Naive thymus-derived CD4-positive, alpha-beta T cell (primary cell): ENCODE results near the gene PTBP3. TPM values are rescaled to one million over a fixed set of nuclear protein-coding genes. Genes with fewer than 3 reads are reported as not detected.

Experiments
- ATAC-seq: fragments of 150-1000 bp; cut with Tn5 transposase; 2 replicates; pipeline ENCODE4 v1.10.0; 2021; ENCODE audit warnings: mild to moderate bottlenecking, moderate library complexity
- CTCF ChIA-PET: fragments of 350-600 bp; sonication (Branson Sonifier 250); formaldehyde crosslinking; loops from one replicate; lab custom pipeline; 2021; ENCODE audit warnings: antibody characterized with exemption; lab: Charles Lee
- POLR2A ChIA-PET: fragments of 350-600 bp; sonication (Branson Sonifier 250); formaldehyde crosslinking; loops from one replicate; lab custom pipeline; 2021; ENCODE audit warnings: antibody characterized with exemption, inconsistent platforms; lab: Charles Lee
- DNase-seq, 9 donors: peaks; one replicate each; pipeline versions ENCODE4 v3.0.0 to v3.0.0-alpha.2; 2020 to 2022; ENCODE audit warnings: mixed read lengths in 1 of 9
- H3K27ac ChIP-seq: one replicate; pipeline ENCODE4 v1.7.0; 2013; ENCODE audit warnings: mild to moderate bottlenecking, low read depth, low read length, moderate library complexity
- H3K27me3 ChIP-seq, 2 donors: one replicate each; pipeline ENCODE4 v1.7.0; 2013; ENCODE audit warnings: low read length in 2 of 2, mild to moderate bottlenecking in 2 of 2, moderate library complexity in 2 of 2; ENCODE audit not compliant: control insufficient read depth in 2 of 2, insufficient read depth in 2 of 2
- H3K36me3 ChIP-seq, 3 experiments: 1 replicate in 2 of 3; 2 replicates in 1 of 3; pipeline ENCODE4 v1.7.0; 2013; ENCODE audit warnings: low read length in 3 of 3, mild to moderate bottlenecking in 3 of 3, moderate library complexity in 1 of 3; ENCODE audit not compliant: insufficient read depth in 3 of 3, control insufficient read depth in 2 of 3
- H3K4me1 ChIP-seq, 2 donors: one replicate each; pipeline ENCODE4 v1.7.0; 2013; ENCODE audit warnings: low read length in 2 of 2, mild to moderate bottlenecking in 2 of 2, moderate library complexity in 1 of 2; ENCODE audit not compliant: control insufficient read depth in 2 of 2, insufficient read depth in 2 of 2
- H3K4me3 ChIP-seq: 2 replicates; pipeline ENCODE4 v1.7.0; 2013; ENCODE audit warnings: mild to moderate bottlenecking, low read length
- H3K9me3 ChIP-seq, 3 experiments: 1 replicate in 2 of 3; 2 replicates in 1 of 3; pipeline ENCODE4 v1.7.0; 2013; ENCODE audit warnings: low read length in 3 of 3; ENCODE audit not compliant: control insufficient read depth in 2 of 3
- H3K27ac Mint-ChIP-seq, 9 donors: one replicate each; pipeline ENCODE4 v1.8.0; 2020 to 2022; ENCODE audit warnings: mixed read lengths in 9 of 9, mild to moderate bottlenecking in 8 of 9, moderate library complexity in 5 of 9, inconsistent platforms in 2 of 9
- H3K27me3 Mint-ChIP-seq, 5 donors: one replicate each; pipeline ENCODE4 v1.8.0; 2021 to 2022; ENCODE audit warnings: mixed read lengths in 5 of 5, mild to moderate bottlenecking in 1 of 5
- H3K36me3 Mint-ChIP-seq, 5 donors: one replicate each; pipeline ENCODE4 v1.8.0; 2020 to 2022; ENCODE audit warnings: mixed read lengths in 5 of 5, mild to moderate bottlenecking in 3 of 5, inconsistent platforms in 1 of 5
- H3K4me1 Mint-ChIP-seq, 7 donors: one replicate each; pipeline ENCODE4 v1.8.0; 2020 to 2022; ENCODE audit warnings: mixed read lengths in 7 of 7, mild to moderate bottlenecking in 3 of 7, inconsistent platforms in 1 of 7
- H3K4me3 Mint-ChIP-seq, 10 donors: one replicate each; pipeline ENCODE4 v1.8.0; 2020 to 2022; ENCODE audit warnings: mild to moderate bottlenecking in 10 of 10, mixed read lengths in 10 of 10, moderate library complexity in 6 of 10, inconsistent platforms in 2 of 10
- H3K9me3 Mint-ChIP-seq, 11 donors: one replicate each; pipeline ENCODE4 v1.8.0; 2020 to 2022; ENCODE audit warnings: mixed read lengths in 11 of 11, mild to moderate bottlenecking in 4 of 11, inconsistent platforms in 1 of 11, moderate library complexity in 1 of 11
- intact Hi-C, 2 donors: fragments of 100-400 bp; cut with micrococcal nuclease; formaldehyde crosslinking; loops; one replicate each; pipeline ENCODE4 v1.15.1; 2023
- polyA plus RNA-seq, 2 donors: library from polyadenylated mRNA; unstranded; fragments of 300-500 nt; fragmentation: Illumina TruSeq; gene quantifications; one replicate each; pipeline ENCODE4 v1.2.3, GENCODE V29; 2021
- total RNA-seq, 6 experiments: library from RNA in 5 of 6; stranded (reverse) in 5 of 6; gene quantifications; 1 replicate in 5 of 6; 2 replicates in 1 of 6; pipeline ENCODE4 v1.2.3 and lab custom pipeline; 2021 to 2026

Gene PTBP3
- total and polyA plus RNA-seq, 7 experiments from 2014 or later = 28.8 to 148 (median 117) TPM

DNA sequence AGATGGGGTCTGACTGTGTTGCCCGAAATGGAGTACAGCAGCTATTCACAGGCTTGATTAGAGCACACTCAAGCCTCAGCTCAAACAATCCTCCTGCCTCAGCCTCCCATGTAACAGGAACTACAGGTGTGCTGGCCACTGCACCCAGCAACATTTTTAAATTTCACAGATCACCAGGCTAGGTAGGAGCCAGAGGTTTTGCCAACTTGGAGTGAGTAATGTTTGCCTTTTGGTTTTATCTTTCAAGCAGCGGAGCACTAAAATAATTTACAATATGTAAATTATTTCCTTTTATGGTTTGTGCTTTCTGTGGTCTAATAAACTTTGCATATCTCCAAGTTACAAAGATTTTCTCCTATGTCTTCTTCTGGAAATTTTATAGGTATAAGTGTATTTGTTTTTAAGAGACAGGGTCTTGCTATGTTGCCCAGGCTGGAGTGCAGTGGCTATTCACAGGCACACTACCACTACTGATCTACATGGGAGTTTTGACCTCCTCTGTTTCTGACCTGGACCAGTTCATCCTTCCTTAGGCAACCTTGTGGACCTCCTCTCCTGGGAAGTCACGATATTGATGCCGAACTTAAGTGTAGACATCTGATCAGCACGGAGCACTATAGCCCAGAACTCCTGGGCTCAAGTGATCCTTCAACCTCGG, 91.1 kb downstream of the PTBP3 start:
- H3K27ac Mint-ChIP-seq = no peak overlapping the region
- no peaks in the 10 kb centered on the region for H3K4me1 ChIP-seq
- peaks cover 0 to 14% (median 0%) of the 10 kb centered on the region in 11 donors for H3K9me3 Mint-ChIP-seq
- DNase-seq (no peak), ATAC-seq (no peak)
- ChIA-PET CTCF (interaction anchor here (1.1 kb wide), 1 partner anchor 145 kb away, joined by 3 read pairs; no protein-coding TSS in a partner anchor), POLR2A (no interaction called here)
- no peaks in the 10 kb centered on the region for H3K9me3 ChIP-seq
- intact Hi-C loops = no loop called here
- H3K27me3 Mint-ChIP-seq = no peaks in the 10 kb centered on the region
- no peaks in the 10 kb centered on the region for H3K27me3 ChIP-seq
- peaks cover 4 to 66% (median 42%) of the 10 kb centered on the region in 5 donors for H3K36me3 Mint-ChIP-seq
- no peak overlapping the region for H3K4me3 ChIP-seq
- peaks cover 0 to 25% (median 0%) of the 10 kb centered on the region in 3 experiments for H3K36me3 ChIP-seq
- H3K27ac ChIP-seq = no peak overlapping the region
- H3K4me3 Mint-ChIP-seq = no peak overlapping the region
- H3K4me1 Mint-ChIP-seq = peaks cover 0 to 15% (median 12%) of the 10 kb centered on the region in 7 donors

DNA sequence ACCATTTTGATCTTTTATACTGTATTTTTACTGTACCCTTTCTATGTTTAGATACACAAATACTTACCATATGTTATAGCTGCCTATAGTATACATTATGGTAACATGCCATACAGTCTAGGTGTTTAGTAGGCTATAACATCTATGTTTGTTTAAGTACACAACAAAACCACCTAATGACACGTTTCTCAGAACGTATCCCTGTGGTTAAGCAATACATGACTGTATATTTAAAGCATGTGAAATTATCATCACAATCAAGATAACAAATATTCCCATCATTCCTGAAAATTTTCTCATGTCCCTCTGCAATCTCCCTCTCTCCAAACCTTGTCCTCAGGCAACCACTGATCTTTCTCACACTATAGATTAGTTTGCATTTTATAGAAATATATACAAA, 91.9 kb downstream of the PTBP3 start:
- H3K4me3 Mint-ChIP-seq = no peak overlapping the region
- peaks cover 0 to 59% (median 38%) of the 10 kb centered on the region in 5 donors for H3K36me3 Mint-ChIP-seq
- peaks cover 0 to 14% (median 0%) of the 10 kb centered on the region in 11 donors for H3K9me3 Mint-ChIP-seq
- no peak overlapping the region for H3K27ac ChIP-seq
- H3K4me3 ChIP-seq = no peak overlapping the region
- DNase-seq (no peak), ATAC-seq (no peak)
- no peaks in the 10 kb centered on the region for H3K9me3 ChIP-seq
- CTCF ChIA-PET = interaction anchor here (1.1 kb wide), 1 partner anchor 144 kb away, joined by 3 read pairs; no protein-coding TSS in a partner anchor
- peaks cover 0 to 15% (median 12%) of the 10 kb centered on the region in 7 donors for H3K4me1 Mint-ChIP-seq
- H3K27ac Mint-ChIP-seq = no peak overlapping the region
- H3K4me1 ChIP-seq = no peaks in the 10 kb centered on the region
- intact Hi-C loops = no loop called here
- no peaks in the 10 kb centered on the region for H3K27me3 ChIP-seq
- POLR2A ChIA-PET = no interaction called here
- H3K27me3 Mint-ChIP-seq = no peaks in the 10 kb centered on the region
- H3K36me3 ChIP-seq = peaks cover 0 to 30% (median 0%) of the 10 kb centered on the region in 3 experiments

DNA sequence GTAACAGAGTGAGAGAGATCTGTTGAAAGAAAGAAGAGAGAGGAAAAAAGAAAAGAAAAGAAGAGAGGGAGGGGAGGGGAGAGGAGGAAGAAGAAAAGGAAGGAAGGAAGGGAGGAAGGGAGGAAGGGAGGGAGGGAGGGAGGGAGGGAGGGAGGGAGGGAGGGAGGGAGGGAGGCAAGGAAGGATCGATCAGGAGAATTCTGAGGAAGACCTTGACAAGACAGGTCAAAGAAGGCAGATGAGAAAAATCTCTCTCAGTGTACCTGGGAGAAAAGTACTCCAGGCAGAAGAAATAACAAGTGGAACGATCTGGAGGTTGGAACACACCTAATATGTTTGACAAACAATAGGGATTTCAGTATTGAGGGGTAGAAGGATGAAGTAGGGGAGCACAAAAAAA, 93.7 kb downstream of the PTBP3 start:
- intact Hi-C loops = no loop called here

DNA sequence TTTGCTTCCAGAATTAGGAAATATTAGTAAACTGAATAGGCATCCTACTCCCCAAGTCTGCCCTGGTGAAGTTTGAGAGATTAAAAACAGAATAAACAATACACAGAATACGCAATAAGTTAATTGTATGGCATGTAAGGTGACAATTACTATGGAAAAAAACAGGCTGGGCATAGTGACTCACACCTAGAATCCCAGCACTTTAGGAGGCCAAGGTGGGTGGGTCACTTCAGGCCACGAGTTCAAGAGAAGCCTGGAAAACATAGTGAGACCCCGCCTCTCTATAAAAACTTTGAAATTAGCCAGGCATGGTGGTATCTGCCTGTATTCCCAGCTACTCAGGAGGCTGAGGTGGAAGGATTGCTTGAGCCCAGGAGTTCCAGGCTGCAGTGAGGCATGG, 94.1 kb downstream of the PTBP3 start:
- Mint-ChIP-seq H3K4me3 (no peak overlapping the region), H3K36me3 (peaks cover 0 to 52% (median 32%) of the 10 kb centered on the region in 5 donors), H3K4me1 (peaks cover under 1 to 16% (median 12%) of the 10 kb centered on the region in 7 donors), H3K27me3 (no peaks in the 10 kb centered on the region), H3K9me3 (peaks cover 0 to 14% (median 0%) of the 10 kb centered on the region in 11 donors), H3K27ac (no peak overlapping the region)
- CTCF ChIA-PET = no interaction called here
- no peak for ATAC-seq
- POLR2A ChIA-PET = no interaction called here
- H3K9me3 ChIP-seq = no peaks in the 10 kb centered on the region
- H3K27me3 ChIP-seq = no peaks in the 10 kb centered on the region
- no peak overlapping the region for H3K27ac ChIP-seq
- intact Hi-C loops = no loop called here
- H3K4me3 ChIP-seq = no peak overlapping the region
- no peaks in the 10 kb centered on the region for H3K4me1 ChIP-seq
- peaks cover 0 to 17% (median 0%) of the 10 kb centered on the region in 3 experiments for H3K36me3 ChIP-seq
- no peak for DNase-seq

More for the DNA sequence above, 93.7 kb downstream of the PTBP3 start:
- ChIA-PET POLR2A (no interaction called here), CTCF (no interaction called here)
- Mint-ChIP-seq H3K27me3 (no peaks in the 10 kb centered on the region), H3K4me3 (no peak overlapping the region), H3K27ac (no peak overlapping the region), H3K4me1 (peaks cover 0 to 15% (median 10%) of the 10 kb centered on the region in 7 donors), H3K9me3 (peaks cover 0 to 14% (median 0%) of the 10 kb centered on the region in 11 donors), H3K36me3 (peaks cover 0 to 51% (median 34%) of the 10 kb centered on the region in 5 donors)
- ATAC-seq = no peak
- H3K27me3 ChIP-seq = no peaks in the 10 kb centered on the region
- no peak overlapping the region for H3K4me3 ChIP-seq
- peaks cover 0 to 21% (median 0%) of the 10 kb centered on the region in 3 experiments for H3K36me3 ChIP-seq
- no peaks in the 10 kb centered on the region for H3K4me1 ChIP-seq
- H3K9me3 ChIP-seq = no peaks in the 10 kb centered on the region
- H3K27ac ChIP-seq = no peak overlapping the region
- DNase-seq = no peak

DNA sequence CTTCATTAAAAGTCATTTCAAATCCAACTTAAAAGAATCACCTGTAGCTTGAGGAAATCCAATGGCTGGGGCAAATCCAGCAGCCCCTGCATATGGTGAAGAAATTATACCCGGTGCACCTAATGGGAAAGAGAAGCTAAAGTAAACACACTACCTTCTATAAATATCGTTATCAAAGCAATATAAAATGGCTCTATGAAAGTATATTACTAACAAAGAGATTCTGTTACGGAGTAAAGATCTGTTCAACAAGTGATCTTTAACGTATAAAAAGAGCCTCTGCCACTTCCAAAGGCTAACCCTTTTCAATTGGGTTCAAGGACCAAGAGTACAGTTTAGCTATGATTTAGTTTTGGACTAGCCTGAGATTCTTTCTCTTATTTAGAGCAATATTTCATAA, 98.6 kb downstream of the PTBP3 start:
- no peak overlapping the region for H3K4me3 ChIP-seq
- H3K9me3 ChIP-seq = no peaks in the 10 kb centered on the region
- CTCF ChIA-PET = no interaction called here
- DNase-seq = no peak
- Mint-ChIP-seq H3K9me3 (peaks cover 0 to 11% (median 0%) of the 10 kb centered on the region in 11 donors), H3K27ac (no peak overlapping the region), H3K4me1 (peaks cover 4 to 21% (median 12%) of the 10 kb centered on the region in 7 donors), H3K36me3 (peaks cover 10 to 45% (median 24%) of the 10 kb centered on the region in 5 donors), H3K4me3 (no peak overlapping the region), H3K27me3 (no peaks in the 10 kb centered on the region)
- H3K4me1 ChIP-seq = no peaks in the 10 kb centered on the region
- no peak for ATAC-seq
- H3K27ac ChIP-seq = no peak overlapping the region
- no peaks in the 10 kb centered on the region for H3K27me3 ChIP-seq
- H3K36me3 ChIP-seq = peaks cover 0 to 18% (median 0%) of the 10 kb centered on the region in 3 experiments
- POLR2A ChIA-PET = no interaction called here
- intact Hi-C loops = no loop called here

DNA sequence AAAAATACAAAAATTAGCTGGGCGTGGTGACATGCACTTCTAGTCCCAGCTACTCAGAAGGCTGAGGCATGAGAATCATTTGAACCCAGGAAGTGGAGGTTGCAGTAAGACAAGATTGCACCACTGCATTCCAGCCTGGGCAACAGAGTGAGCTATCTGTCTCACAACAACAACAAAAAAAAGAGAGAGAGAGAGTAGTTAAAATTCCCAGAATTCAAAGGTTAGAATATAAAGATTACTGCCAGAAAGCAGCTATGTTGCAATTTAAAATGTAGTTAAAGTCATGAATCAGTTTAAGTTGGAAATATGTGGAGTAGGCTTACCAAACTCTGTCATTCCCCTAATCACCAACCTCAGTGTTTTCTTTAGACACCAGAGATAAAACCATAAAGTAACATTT, 99.7 kb downstream of the PTBP3 start:
- Histone ChIP-seq H3K27me3 (no peaks in the 10 kb centered on the region), H3K36me3 (peaks cover 0 to 21% (median 0%) of the 10 kb centered on the region in 3 experiments), H3K4me1 (no peaks in the 10 kb centered on the region), H3K27ac (no peak overlapping the region), H3K4me3 (no peak overlapping the region), H3K9me3 (no peaks in the 10 kb centered on the region)
- Mint-ChIP-seq H3K36me3 (peaks cover 11 to 37% (median 18%) of the 10 kb centered on the region in 5 donors), H3K27me3 (no peaks in the 10 kb centered on the region), H3K4me3 (no peak overlapping the region), H3K9me3 (peaks cover 0 to 9% (median 0%) of the 10 kb centered on the region in 11 donors), H3K4me1 (peaks cover under 1 to 15% (median 11%) of the 10 kb centered on the region in 7 donors), H3K27ac (no peak overlapping the region)
- intact Hi-C loops = no loop called here
- ChIA-PET POLR2A (no interaction called here), CTCF (no interaction called here)
- ATAC-seq (no peak), DNase-seq (no peak)
